GM19193 (cell line): Measurements from ENCODE around the gene HEBP2.

Experiments
- POLR2A ChIP-seq: IDR thresholded peaks from 4 replicates; pipeline ENCODE4 v1.6.1; 2011; ENCODE audit not compliant: insufficient read depth, insufficient read length; ENCODE audit errors: extremely low read depth

Gene HEBP2

GRCh38 chr6:138393871-138394783 lies 9.9 kb upstream of the HEBP2 start:
- TF ChIP-seq POLR2A: no peak

GRCh38 chr6:138396709-138397108 lies 7.3 kb upstream of the HEBP2 start:
- TF ChIP-seq POLR2A: no peak

GRCh38 chr6:138397128-138398122 lies 6.6 kb upstream of the HEBP2 start:
- no peak for TF ChIP-seq POLR2A

GRCh38 chr6:138400326-138400725 lies 3.7 kb upstream of the HEBP2 start:
- TF ChIP-seq POLR2A: no peak

GRCh38 chr6:138401960-138402837 lies 1.8 kb upstream of the HEBP2 start:
- no peak for TF ChIP-seq POLR2A

GRCh38 chr6:138402838-138403187 lies 1.2 kb upstream of the HEBP2 start:
- no peak for TF ChIP-seq POLR2A

DNA sequence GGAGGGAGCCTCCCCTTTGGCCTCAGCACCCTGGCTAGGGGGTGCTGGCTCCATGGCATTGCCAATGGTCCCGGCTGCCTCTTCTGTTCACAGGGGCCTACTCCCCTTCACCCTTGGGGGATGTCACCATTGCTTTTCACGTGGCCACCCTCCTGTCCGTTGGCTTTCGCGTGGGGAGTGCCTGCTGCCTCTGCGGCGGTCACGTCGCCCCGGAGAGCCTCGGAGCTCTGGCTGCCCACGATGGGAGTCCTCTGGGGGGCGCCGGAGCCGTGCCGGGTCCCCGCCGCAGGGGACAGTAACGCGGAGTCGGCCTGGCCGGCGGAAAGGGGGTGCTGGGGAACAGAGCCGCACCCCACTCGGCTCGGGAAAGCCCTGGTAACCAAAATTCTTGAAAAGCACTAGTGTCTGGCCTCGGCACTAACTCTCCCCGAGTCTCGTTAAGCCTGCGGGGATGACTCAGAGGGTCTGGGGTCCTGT lies 661 bp upstream of the HEBP2 start:
- TF ChIP-seq POLR2A: no peak

DNA sequence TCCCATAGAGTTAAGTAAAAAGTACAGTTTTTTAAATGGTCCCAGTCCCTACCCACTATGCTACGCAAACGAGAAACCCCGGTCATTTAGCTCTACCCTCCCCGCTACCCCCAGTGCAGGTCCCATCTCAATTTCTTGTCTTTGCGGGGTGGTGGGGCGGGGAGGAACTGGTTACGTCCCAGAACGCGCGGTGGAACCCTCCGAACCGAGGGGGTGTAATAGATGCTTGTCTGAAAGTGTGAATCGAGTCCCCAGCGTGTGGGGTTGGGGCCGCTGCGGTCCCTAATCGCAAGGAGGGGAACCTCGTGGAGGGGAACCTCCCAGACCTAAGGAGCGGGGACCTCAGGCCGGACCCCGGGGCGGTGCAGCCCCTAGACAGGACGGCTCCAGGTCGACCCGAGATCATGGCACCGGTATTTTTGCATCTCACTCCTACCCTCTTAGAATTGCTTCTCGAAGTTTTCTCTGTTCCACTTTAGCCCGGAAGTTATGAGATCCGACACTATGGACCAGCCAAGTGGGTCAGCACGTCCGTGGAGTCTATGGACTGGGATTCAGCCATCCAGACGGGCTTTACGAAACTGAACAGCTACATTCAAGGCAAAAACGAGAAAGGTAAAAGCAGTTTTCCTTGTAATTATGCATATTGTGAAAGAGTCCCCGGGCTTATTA lies 779 bp downstream of the HEBP2 start:
- no peak for TF ChIP-seq POLR2A

DNA sequence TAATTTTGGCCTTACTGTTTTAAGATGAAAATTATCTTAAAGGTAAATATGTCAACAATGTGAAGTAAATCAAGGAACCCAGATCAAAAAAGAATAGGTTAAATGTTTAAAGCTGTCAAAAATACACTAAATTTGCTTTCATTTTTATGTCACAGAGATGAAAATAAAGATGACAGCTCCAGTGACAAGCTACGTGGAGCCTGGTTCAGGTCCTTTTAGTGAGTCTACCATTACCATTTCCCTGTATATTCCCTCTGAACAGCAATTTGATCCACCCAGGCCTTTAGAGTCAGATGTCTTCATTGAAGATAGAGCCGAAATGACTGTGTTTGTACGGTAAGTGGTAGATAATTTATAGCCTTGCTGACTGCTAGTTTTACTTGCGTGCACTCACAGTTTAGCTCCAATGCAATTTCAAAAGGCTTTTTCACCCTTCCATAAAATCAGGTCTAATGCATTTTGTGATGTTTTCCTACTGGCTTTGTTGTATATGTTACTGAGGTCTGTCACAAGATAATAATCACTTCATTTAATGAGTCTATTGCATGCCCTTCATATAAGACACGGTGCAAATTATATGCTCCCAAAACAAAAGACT lies 1.9 kb downstream of the HEBP2 start:
- TF ChIP-seq POLR2A: no peak

GRCh38 chr6:138406443-138406842 lies 2.4 kb downstream of the HEBP2 start:
- TF ChIP-seq POLR2A: no peak

- TF ChIP-seq POLR2A: no peak
These were observed 6.2 kb downstream of the HEBP2 start for GRCh38 chr6:138410048-138410735.

- no peak for TF ChIP-seq POLR2A
These were observed 7.2 kb downstream of the HEBP2 start for GRCh38 chr6:138410972-138411880.

- TF ChIP-seq POLR2A: no peak
These were observed 11.1 kb downstream of the HEBP2 start for GRCh38 chr6:138415125-138415524.

- TF ChIP-seq POLR2A: no peak
These were observed 12.2 kb downstream of the HEBP2 start for GRCh38 chr6:138416206-138416605.
